ENCODE measurements around the gene SPATA2.

- TF ChIP-seq, protein P1, sequence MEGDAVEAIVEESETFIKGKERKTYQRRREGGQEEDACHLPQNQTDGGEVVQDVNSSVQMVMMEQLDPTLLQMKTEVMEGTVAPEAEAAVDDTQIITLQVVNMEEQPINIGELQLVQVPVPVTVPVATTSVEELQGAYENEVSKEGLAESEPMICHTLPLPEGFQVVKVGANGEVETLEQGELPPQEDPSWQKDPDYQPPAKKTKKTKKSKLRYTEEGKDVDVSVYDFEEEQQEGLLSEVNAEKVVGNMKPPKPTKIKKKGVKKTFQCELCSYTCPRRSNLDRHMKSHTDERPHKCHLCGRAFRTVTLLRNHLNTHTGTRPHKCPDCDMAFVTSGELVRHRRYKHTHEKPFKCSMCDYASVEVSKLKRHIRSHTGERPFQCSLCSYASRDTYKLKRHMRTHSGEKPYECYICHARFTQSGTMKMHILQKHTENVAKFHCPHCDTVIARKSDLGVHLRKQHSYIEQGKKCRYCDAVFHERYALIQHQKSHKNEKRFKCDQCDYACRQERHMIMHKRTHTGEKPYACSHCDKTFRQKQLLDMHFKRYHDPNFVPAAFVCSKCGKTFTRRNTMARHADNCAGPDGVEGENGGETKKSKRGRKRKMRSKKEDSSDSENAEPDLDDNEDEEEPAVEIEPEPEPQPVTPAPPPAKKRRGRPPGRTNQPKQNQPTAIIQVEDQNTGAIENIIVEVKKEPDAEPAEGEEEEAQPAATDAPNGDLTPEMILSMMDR (IDR thresholded peaks at IDR 0.05; ENCODE audit: borderline replicate concordance, extremely low read depth, low read length, poor library complexity, severe bottlenecking): no peak
- TF ChIP-seq EZH2 (IDR thresholded peaks at IDR 0.05; ENCODE audit: borderline replicate concordance, low read depth, low read length, severe bottlenecking): no peak
Observed at GRCh38 chr20:49924247-49924646, 8.9 kb upstream of the SPATA2 start.

Data from DND-41 (cell line).